GM12891 (cell line): ENCODE measurements around the gene LEMD1. TPM values are rescaled to one million over a fixed set of nuclear protein-coding genes. Genes with fewer than 3 reads are reported as not detected.

ENCODE experiments used
- DNase-seq: peaks from one replicate; pipeline ENCODE4 v3.0.0; 2011; ENCODE audit warnings: low spot score; ENCODE audit not compliant: insufficient read length
- FAIRE-seq: peaks from 2 replicates; lab custom pipeline; 2011; peaks lifted over from hg19 to GRCh38; lab: Jason Lieb, UNC
- PAX5 ChIP-seq: IDR thresholded peaks from 2 replicates; pipeline ENCODE4 v1.6.1; 2011; ENCODE audit warnings: low read length, moderate library complexity, mild to moderate bottlenecking; ENCODE audit not compliant: insufficient read depth, severe bottlenecking
- POLR2A ChIP-seq: IDR thresholded peaks from 2 replicates; pipeline ENCODE4 v1.6.1; 2011; ENCODE audit warnings: low read depth, low read length, control low read depth
- POLR2AphosphoS5 ChIP-seq: IDR thresholded peaks from 2 replicates; pipeline ENCODE4 v1.6.1; 2011; ENCODE audit warnings: low read depth, low read length, control low read depth
- POU2F2 ChIP-seq: IDR thresholded peaks from 2 replicates; pipeline ENCODE4 v1.6.1; 2011; ENCODE audit warnings: low read depth, mild to moderate bottlenecking, control low read depth, low read length, moderate library complexity
- SPI1 ChIP-seq: IDR thresholded peaks from 2 replicates; pipeline ENCODE4 v1.6.1; 2011; ENCODE audit warnings: low read depth, low read length, control low read depth
- TAF1 ChIP-seq: IDR thresholded peaks from 2 replicates; pipeline ENCODE4 v1.6.1; 2011; ENCODE audit warnings: low read depth, low read length, control low read depth
- polyA plus RNA-seq: library from polyadenylated mRNA; unstranded; fragments of >200 nt; gene quantifications from one replicate; pipeline ENCODE4 v1.2.1, GENCODE V29; 2012; ENCODE audit warnings: low read depth, missing spikeins, inconsistent platforms; ENCODE audit not compliant: missing spikeins

LEMD1 gene, protein sequence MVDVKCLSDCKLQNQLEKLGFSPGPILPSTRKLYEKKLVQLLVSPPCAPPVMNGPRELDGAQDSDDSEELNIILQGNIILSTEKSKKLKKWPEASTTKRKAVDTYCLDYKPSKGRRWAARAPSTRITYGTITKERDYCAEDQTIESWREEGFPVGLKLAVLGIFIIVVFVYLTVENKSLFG
- 0.18 TPM for polyA plus RNA-seq

DNA sequence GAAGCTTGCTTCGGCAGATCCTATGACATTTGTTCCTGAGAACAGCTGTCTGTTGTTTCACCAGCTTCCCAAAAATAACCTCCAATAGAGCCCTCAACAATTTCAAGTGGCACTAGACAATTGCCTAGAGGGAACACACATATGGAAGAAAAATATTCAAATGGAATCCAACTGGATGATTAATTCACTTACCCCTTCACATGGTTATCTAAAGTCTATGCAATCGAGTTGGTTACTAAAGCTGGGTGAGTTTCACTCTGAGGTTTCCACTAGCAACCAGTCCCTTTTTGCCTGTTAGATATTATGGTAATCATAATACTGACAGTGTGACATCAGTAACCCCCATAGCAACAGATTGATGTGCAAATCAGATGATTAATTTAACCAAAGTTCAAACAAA lies at the start of gene LEMD1:
Gene LEMD1 (minus strand): TSS at position 259 of the 400 bp plus-strand sequence. CDS start 1,520 bp downstream, outside the sequence.
- DNase-seq (no peak), FAIRE-seq (no peak)
- TF ChIP-seq PAX5 (no peak), SPI1 (no peak), POU2F2 (no peak), TAF1 (no peak), POLR2AphosphoS5 (no peak), POLR2A (no peak)

DNA sequence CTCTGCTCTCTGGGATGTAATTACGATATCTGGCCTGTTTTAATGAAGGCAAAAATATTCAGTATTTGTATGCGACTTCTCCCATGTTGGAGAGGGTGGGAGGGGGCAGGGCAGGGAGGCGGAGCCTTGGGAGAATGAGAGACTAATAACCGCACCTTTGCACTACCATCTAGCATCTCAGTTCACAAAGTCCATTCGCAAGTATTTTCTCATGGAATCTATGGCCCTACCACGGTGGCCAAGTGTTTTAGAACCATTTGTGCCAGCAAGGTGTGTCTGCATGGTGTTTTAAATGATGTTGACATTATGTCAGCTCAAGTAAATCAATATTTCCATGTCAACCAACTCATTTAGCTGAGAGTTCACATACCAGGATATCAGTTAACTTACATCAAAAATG lies 48.3 kb upstream of the LEMD1 start:
- DNase-seq = no peak
- no peak for FAIRE-seq

DNA sequence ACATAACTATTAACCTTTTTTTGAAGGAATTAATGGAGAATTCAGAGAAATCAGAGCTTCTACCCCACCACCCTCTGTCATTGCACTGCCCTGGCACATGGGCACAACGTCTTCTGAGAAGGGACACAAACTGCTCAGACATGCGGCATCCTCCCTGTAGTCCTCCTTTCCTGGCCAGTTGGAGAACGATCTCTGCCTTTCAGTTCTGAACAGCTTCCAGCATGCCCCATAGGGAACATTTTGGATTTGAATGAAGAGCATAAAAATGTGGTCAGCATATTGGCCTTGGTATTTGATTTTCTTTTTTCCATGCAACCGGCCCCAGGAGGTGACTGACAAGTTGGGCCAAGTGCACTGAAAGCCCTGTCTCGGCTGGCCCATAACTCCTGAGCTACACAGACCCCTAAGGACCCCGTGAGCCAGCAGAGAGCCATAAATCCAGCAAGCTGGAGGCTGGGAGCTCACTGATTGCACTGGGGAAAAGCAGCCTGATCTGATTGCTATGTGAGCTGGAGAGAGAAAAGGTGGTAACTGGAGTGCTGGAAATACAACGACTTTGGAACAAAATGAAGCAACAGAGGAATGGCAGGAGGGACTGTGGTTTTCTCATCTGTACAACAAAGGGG lies 44.9 kb upstream of the LEMD1 start:
- TF ChIP-seq POU2F2 (no peak), POLR2A (no peak), SPI1 (no peak), TAF1 (no peak)
- FAIRE-seq (no peak), DNase-seq (no peak)

More for the DNA sequence above, 48.3 kb upstream of the LEMD1 start:
- TF ChIP-seq TAF1 = no peak

DNA sequence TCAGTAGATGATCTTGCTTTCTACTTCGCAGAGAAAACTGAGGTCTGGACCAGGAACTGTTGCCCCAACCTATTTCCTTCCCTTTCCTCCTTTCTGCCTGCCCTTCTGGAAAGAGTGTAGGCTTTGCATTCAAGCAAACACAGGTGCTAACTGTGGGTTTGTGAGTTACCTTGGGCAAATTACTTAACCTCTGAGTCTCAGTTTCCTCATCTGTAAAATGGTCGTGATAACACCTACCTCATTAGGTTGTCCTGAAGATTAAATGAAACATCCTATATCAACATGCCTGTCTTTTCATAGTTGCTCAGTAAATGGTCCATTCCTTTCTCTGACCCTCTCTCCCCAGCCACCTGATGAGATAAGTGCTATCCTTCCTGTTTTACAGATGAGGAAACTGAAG lies 43.5 kb upstream of the LEMD1 start:
- FAIRE-seq (no peak), DNase-seq (no peak)
- TF ChIP-seq SPI1 (no peak), POLR2AphosphoS5 (no peak), POU2F2 (no peak), TAF1 (no peak), PAX5 (no peak), POLR2A (no peak)

DNA sequence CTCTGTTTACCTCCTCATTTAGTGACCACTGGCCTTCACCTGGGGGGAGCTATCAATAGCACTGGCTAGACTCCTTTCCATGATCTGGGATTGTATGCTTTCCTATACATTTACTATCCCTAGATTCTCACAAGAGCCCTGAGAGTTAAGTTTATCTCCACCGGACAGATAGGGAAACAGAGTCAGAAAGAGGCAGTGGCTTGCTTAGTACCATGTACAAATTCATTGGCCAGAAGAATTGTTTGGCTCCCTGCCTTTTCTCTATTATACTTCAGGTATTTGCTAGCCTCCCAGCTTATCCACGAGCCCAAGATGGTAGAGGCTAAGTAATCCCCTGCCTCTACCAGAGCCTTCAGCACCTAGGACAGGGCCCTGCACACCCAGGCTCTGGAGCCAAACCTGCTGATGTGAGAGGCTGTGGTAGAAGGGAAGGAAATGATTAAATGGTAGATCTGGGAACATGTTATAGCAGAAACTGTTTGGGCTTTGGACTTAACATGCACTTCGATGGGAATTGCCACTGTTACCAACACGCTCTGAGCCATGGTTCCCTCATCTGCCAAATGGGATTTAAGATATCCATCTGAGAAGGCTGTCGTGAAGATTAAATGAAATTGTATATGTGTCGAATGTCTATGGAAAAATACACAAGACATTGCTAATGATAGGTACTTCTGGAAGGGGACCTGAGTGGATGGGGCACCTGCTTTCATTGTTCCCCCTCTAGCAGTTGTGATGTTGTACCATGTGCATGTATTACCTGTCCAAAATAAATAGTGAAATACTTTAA lies 37.1 kb upstream of the LEMD1 start:
- FAIRE-seq (no peak), DNase-seq (no peak)
- TF ChIP-seq POLR2A (no peak), SPI1 (no peak), POU2F2 (no peak), TAF1 (no peak), POLR2AphosphoS5 (no peak), PAX5 (no peak)

DNA sequence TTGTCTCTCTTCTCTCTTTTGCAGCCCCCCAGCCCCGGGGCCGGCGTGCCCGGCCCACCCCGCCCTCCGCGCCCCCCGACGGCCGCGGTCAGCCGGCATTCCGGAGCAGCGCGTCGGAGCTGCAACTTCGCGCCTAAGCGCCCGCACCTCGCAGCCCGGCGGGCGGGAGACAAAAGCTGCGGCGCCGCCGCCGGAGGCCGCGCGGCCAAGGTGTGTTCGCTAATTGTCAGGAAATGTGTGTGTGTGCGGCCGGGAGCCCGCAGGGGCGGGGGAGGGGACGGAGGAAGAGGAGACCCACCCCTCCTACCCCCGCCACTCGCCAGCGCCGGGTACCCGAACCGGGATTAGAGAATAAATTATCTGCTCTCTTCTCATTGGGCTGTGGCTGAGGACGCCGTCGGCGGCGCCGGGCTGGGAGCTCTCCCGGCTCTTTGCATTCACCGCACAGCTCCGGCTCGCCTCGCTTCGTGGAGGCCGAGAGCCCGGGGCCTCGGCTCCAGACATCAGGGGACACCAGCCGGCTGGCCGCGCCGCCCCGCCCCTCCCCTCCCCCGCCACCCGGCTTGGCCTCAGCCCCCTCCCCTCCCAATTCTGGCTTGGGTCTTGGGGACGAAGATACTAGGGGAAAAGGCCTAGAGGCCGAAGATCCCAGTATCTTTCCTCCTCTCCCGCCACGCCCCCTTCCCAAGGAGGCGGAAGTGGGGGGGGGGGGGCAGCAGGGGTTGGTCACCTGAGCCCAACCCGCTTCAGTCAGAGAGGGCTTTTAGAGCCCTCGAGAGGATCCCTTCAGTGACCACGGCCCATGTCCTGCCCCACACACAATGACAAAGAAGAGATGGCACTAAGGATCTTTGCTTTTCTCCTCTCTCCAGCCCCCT lies 35.3 kb upstream of the LEMD1 start:
- no peak for FAIRE-seq
- no peak for TF ChIP-seq POU2F2
- TF ChIP-seq TAF1 = no peak
- TF ChIP-seq SPI1 = no peak
- TF ChIP-seq PAX5 = no peak
- TF ChIP-seq POLR2AphosphoS5 = no peak
- TF ChIP-seq POLR2A = no peak
- DNase-seq = no peak

DNA sequence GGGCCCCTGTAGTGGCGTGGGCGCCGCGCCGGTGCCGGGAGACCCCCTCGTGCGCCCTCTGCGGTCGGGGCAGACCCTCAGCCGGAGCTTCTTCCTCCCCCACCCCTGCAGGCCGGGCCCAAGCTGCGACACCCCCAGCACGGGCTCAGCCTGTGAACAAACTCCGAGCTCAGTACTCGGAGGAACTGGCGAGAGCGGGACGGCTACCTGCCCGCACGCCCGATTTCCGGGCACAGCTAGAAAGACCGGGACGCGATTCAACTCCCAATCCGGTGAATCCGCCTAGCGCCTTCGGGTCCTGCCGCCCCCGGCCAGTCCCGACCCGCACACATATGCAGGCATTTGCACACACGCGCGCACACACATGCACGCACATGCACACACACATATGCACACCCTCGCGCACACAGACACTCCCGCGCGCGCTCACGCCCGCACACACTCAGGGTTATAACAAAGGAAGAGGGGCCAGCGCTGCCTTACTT lies 34.6 kb upstream of the LEMD1 start:
- DNase-seq (no peak), FAIRE-seq (no peak)
- TF ChIP-seq SPI1 (no peak), POU2F2 (no peak)

DNA sequence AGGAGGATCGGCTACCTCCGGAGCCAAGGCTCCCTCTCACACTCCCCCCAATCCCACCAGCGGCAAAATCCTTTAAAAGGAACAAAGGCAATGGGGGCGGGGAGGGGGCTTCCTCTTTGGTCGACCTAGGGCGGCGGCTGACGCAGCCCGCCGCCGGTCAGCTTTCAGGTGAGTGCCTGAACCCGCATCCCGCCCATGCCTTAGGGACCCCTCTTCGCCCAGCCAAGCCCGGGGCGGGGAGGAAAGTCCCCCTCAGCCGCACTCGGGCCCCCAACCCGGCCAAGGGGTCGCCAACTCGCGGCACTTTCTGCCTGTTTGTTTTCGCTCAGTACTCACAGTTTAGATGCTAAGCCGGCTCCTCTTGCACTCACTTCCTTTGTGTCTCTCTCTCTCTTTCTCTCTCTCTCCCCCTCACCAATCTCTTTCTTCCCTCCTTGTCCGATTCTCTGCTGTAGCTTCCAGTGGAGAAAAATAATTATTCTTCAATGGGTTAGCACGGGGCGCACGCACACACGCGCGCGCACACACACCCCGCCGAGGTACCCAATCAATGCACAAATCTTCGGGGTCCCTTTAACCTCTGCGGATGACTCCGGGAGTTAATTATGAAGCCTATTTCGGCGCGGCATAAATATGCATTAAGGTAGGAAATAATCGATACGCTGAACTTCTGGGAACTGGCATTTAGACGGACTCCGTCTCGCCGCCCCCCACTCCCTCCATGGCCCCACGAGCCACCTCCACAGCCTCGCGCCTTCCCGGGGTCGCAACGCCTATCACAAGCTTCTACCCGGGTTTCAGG lies 33.9 kb upstream of the LEMD1 start, which contains the start of gene BLACAT1:
Gene BLACAT1 (minus strand): TSS at position 465 of the 802 bp plus-strand sequence.
- TF ChIP-seq POU2F2 (no peak), SPI1 (no peak), POLR2A (no peak), TAF1 (no peak), PAX5 (no peak), POLR2AphosphoS5 (no peak)
- FAIRE-seq = no peak
- no peak for DNase-seq

DNA sequence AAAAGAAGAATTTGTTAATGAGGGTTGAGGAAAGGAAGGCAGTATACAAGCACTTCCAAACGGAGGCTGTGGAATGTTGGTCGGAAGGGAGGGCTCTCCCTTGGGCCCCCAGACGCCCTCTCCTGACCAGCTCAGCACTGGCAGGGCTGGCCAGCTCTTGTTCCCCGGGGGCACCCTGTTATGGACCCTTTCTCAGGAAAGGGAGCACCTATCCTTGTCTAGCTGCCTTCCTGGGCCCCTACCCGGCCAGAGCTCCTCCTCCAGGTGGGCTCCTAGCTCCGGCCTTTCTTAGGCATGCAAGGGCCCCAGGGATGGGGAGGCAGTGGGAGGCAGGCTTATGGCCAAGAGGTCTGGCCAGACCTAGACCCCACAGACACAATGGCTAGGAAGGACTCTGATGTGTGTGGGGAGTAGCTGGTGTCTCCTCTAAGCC lies 33.1 kb upstream of the LEMD1 start:
- TF ChIP-seq TAF1 = no peak
- no peak for TF ChIP-seq PAX5
- TF ChIP-seq POLR2A = no peak
- no peak for TF ChIP-seq SPI1
- TF ChIP-seq POU2F2 = no peak
- TF ChIP-seq POLR2AphosphoS5 = no peak
- FAIRE-seq (no peak), DNase-seq (no peak)
